Type B pancreatic cell (in vitro differentiated cells): ENCODE data around the gene WRNIP1. TPM values are rescaled to one million over a fixed set of nuclear protein-coding genes. Genes with fewer than 3 reads are reported as not detected.

Experiments
- DNase-seq: peaks from one replicate; pipeline ENCODE4 v3.0.0; 2021; ENCODE audit warnings: mixed read lengths; ENCODE audit not compliant: unreplicated experiment; ENCODE audit errors: extremely low spot score
- H3K27ac Mint-ChIP-seq: 2 replicates; pipeline ENCODE4 v1.8.0; 2021; ENCODE audit warnings: mild to moderate bottlenecking, mixed read lengths
- H3K27me3 Mint-ChIP-seq: 2 replicates; pipeline ENCODE4 v1.8.0; 2021; ENCODE audit warnings: mixed read lengths
- H3K36me3 Mint-ChIP-seq: 2 replicates; pipeline ENCODE4 v1.8.0; 2021; ENCODE audit warnings: mixed read lengths
- H3K4me1 Mint-ChIP-seq: one replicate; pipeline ENCODE4 v1.8.0; 2021; ENCODE audit warnings: mixed read lengths; ENCODE audit not compliant: unreplicated experiment
- H3K4me3 Mint-ChIP-seq: 2 replicates; pipeline ENCODE4 v1.8.0; 2021; ENCODE audit warnings: mild to moderate bottlenecking, mixed read lengths
- H3K9me3 Mint-ChIP-seq: 2 replicates; pipeline ENCODE4 v1.8.0; 2021; ENCODE audit warnings: mixed read lengths
- total RNA-seq: library from RNA; stranded (reverse); gene quantifications from 2 replicates; pipeline ENCODE4 v1.2.1, GENCODE V29; 2021; ENCODE audit warnings: low replicate concordance
- TF ChIP-seq, protein P1 (sequence below): fragments of 200-600 bp; sonication (generic); conservative IDR thresholded peaks from 2 replicates; pipeline ENCODE4 v1.5.0; 2021; ENCODE audit warnings: antibody characterized with exemption, mild to moderate bottlenecking

The WRNIP1 gene
- total RNA-seq, 1 donor from 2014 or later = 41.2 TPM

DNA sequence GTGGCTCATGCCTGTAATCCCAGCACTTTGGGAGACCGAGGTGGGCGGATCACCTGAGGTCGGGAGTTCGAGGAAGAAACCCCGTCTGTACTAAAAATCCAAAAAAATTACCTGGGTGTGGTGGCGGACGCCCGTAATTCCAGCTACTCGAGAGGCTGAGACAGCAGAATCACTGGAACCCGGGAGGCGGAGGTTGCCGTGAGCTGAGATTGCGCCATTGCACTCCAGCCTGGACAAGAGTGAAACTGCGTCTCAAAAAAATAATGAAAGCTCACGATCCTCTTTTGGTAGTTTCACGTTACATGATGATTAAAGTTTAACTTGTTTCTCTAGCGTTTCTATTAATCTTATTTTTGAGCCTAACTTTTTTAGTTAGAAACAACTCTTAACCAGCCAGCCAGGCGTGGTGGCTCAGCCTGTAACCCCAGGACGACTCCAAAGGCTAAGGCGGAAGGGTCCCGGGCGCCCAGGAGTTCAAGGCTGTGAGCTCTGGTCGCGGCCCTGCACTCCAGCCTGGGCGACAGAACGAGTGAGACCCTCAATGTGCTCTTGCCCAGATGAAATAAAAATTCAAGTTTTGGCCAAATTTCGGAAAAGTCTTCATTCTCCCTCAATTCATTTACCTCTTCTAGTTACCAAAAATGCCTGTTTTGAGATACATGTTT, 1.2 kb upstream of the WRNIP1 start:
- Mint-ChIP-seq H3K27me3 (no peaks in the 10 kb centered on the region), H3K27ac (peak overlapping the region; percentile 95), H3K4me1 (peaks cover 30% of the 10 kb centered on the region), H3K9me3 (no peaks in the 10 kb centered on the region), H3K36me3 (peaks cover 4% of the 10 kb centered on the region), H3K4me3 (peak overlapping the region; percentile 91)
- TF ChIP-seq, protein P1, sequence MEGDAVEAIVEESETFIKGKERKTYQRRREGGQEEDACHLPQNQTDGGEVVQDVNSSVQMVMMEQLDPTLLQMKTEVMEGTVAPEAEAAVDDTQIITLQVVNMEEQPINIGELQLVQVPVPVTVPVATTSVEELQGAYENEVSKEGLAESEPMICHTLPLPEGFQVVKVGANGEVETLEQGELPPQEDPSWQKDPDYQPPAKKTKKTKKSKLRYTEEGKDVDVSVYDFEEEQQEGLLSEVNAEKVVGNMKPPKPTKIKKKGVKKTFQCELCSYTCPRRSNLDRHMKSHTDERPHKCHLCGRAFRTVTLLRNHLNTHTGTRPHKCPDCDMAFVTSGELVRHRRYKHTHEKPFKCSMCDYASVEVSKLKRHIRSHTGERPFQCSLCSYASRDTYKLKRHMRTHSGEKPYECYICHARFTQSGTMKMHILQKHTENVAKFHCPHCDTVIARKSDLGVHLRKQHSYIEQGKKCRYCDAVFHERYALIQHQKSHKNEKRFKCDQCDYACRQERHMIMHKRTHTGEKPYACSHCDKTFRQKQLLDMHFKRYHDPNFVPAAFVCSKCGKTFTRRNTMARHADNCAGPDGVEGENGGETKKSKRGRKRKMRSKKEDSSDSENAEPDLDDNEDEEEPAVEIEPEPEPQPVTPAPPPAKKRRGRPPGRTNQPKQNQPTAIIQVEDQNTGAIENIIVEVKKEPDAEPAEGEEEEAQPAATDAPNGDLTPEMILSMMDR = no peak
- no peak for DNase-seq

DNA sequence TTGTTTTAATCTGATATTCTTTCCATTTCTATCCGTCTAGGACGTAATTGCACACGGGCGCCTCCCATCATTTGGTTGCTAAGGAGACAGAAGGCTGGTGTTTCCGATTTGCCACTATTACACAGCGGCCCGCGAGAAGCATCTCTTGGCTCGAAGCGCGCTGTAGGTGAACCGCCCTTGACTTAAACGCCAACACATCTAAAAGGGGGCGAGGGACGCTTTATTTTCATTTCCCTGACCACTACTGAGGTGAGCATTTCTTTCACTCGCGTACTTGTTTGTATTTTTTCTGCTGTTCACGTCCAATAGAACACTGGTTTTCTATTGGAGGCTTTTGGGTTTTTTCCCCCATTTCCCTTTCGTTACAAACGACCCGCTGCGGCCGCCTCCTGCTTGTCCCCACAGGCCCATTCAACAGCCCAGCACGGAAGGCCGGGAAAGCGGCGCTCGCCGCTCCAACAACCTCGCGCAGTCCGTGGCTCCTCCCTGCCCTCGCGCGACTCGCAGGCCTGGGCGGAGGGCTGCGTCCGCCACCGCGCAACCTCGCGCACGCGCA, 505 bp upstream of the WRNIP1 start:
- Mint-ChIP-seq H3K4me3 (peak overlapping the region; percentile 91), H3K27me3 (no peaks in the 10 kb centered on the region), H3K27ac (peak overlapping the region; percentile 95), H3K36me3 (peaks cover 4% of the 10 kb centered on the region), H3K9me3 (no peaks in the 10 kb centered on the region), H3K4me1 (peaks cover 30% of the 10 kb centered on the region)
- DNase-seq = no peak
- TF ChIP-seq, protein P1 = no peak

DNA sequence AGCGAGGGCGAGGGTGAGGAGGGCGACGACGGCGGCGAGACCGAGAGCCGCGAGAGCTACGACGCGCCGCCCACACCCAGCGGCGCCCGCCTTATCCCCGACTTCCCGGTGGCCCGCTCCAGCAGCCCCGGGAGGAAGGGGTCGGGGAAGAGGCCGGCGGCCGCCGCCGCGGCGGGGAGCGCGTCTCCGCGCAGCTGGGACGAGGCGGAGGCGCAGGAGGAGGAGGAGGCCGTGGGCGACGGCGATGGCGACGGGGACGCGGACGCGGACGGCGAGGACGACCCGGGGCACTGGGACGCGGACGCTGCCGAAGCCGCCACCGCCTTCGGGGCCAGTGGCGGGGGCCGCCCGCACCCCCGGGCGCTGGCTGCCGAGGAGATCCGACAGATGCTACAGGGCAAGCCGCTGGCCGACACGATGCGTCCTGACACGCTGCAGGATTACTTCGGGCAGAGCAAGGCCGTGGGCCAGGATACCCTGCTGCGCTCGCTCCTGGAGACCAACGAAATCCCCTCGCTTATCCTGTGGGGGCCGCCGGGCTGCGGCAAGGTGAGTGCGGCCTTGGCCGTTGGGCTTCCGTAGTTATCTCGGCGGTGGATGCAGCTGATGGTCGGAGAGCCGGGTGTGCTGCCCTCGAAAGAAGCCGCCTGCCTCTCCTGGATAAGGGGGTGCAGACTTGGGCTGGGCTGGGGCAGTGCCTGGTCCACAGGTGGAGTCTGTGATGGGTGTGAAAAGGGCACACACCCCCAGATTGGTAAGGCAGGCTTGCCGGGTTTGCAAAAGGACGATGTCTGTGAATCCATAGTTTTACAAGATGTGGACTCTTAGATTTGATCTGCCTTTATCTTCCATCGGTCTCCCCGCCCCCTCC, 938 bp downstream of the WRNIP1 start:
- no peak for DNase-seq

DNA sequence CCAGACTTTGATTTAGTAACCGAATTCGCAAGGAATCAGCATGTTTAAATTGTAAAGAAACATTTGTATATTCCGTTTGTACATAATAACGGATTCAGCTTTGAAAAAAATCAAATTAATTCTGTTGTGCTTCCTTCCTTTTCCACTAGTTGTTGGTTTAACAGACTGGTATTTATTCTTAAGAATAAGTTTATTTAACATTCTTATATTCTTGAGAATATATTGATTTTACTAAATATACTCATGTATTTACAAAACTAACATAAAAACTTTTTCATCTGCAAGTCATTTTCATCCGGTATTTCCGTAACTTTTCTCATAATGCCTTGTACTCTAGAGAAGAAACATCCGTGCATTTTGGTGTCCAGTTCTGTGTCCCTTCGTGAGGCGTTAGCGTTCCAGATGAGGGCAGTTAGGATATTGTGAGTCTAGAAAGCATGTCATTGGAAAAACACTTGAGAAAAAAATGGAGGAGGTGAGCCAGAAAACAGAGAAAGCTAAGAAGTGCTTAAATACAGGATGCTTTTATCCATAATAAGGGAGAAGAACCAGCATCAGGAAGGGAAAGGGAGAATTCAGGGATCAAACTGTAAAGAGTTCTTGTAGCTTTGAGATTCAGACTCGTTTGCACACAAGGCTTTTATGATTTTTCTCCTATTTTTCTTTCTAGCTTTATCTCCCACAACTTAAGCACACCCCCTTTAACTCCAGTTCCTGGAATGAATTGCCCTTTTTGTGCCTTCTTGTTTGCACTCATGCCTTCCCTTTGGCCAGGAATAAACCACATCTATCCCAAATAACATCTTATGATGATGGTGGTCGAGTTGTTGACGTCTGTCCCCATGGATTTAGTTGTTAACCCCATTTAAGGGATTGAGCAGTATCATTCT, 1.8 kb downstream of the WRNIP1 start:
- Mint-ChIP-seq H3K27ac (peak overlapping the region; percentile 86), H3K4me1 (peaks cover 44% of the 10 kb centered on the region), H3K36me3 (peaks cover 10% of the 10 kb centered on the region), H3K4me3 (peak overlapping the region; percentile 86), H3K9me3 (no peaks in the 10 kb centered on the region), H3K27me3 (no peaks in the 10 kb centered on the region)
- no peak for DNase-seq
- TF ChIP-seq, protein P1 = peak; percentile 66

More for the DNA sequence above, 938 bp downstream of the WRNIP1 start:
- H3K27ac Mint-ChIP-seq = peak overlapping the region; percentile 86
- no peaks in the 10 kb centered on the region for H3K9me3 Mint-ChIP-seq
- TF ChIP-seq, protein P1 = no peak
- H3K4me1 Mint-ChIP-seq = peaks cover 42% of the 10 kb centered on the region
- H3K27me3 Mint-ChIP-seq = no peaks in the 10 kb centered on the region
- peak overlapping the region; percentile 86 for H3K4me3 Mint-ChIP-seq
- peaks cover 10% of the 10 kb centered on the region for H3K36me3 Mint-ChIP-seq
